Measurements from ENCODE around the gene CBX6.

DNA sequence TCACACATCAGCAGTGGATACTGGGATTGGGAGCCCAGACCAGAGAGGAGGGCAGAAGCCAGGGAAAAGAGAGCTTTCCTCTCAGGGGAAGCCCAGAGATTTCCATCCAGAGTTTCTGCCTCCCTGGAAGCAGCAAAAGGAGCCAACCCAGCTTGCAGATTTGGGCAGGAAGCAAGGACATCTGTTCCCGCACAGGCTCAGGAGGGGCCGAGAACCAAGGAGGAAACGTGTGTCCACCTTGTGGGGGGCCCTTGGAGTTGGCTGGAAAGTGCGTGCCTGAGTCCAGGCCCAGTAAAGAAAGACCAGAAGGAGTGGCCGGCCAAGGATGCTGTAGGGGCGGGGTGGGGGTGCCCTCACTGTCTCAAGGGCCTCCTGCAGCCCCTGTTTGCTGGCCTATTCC lies 22.2 kb downstream of the CBX6 start:
- no peak for TF ChIP-seq EZH2 (IDR thresholded peaks at IDR 0.05)
- TF ChIP-seq, protein P1, sequence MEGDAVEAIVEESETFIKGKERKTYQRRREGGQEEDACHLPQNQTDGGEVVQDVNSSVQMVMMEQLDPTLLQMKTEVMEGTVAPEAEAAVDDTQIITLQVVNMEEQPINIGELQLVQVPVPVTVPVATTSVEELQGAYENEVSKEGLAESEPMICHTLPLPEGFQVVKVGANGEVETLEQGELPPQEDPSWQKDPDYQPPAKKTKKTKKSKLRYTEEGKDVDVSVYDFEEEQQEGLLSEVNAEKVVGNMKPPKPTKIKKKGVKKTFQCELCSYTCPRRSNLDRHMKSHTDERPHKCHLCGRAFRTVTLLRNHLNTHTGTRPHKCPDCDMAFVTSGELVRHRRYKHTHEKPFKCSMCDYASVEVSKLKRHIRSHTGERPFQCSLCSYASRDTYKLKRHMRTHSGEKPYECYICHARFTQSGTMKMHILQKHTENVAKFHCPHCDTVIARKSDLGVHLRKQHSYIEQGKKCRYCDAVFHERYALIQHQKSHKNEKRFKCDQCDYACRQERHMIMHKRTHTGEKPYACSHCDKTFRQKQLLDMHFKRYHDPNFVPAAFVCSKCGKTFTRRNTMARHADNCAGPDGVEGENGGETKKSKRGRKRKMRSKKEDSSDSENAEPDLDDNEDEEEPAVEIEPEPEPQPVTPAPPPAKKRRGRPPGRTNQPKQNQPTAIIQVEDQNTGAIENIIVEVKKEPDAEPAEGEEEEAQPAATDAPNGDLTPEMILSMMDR (IDR thresholded peaks at IDR 0.05 in 2 of 3, conservative IDR thresholded peaks at IDR 0.05 in 1 of 3; ENCODE audit: borderline replicate concordance in 1 of 3, insufficient read depth in 1 of 3, low read depth in 2 of 3, low read length in 2 of 3) = no peak
- TF ChIP-seq POLR2A (IDR thresholded peaks at IDR 0.05; ENCODE audit: borderline replicate concordance, extremely low read depth, insufficient read depth, insufficient read length) = no peak

All from HCT116 (cell line).